HepG2 (cell line): ENCODE results near the gene ZNF491. TPM values are rescaled to one million over a fixed set of nuclear protein-coding genes. Genes with fewer than 3 reads are reported as not detected.
A peak's percentile ranks its signal among the peaks of the same experiment; 100 is the strongest.

Source experiments
- BHLHE40 ChIP-seq: IDR thresholded peaks from 2 replicates; pipeline ENCODE4 v1.6.1; 2011; ENCODE audit warnings: low read length, improper control_type of control experiment
- EP300 ChIP-seq, 3 experiments: sonication (generic) in 1 of 3; formaldehyde crosslinking in 1 of 3; IDR thresholded peaks; 2 replicates each; pipeline versions ENCODE4 v1.5.1 to v1.6.1; 2011 to 2020; ENCODE audit warnings: low read depth in 2 of 3, low read length in 2 of 3, borderline replicate concordance in 1 of 3, improper control_type of control experiment in 1 of 3, mild to moderate bottlenecking in 1 of 3, missing genetic modification reagents in 1 of 3, moderate library complexity in 1 of 3
- ETV6 ChIP-seq: sonication (generic); formaldehyde crosslinking; conservative IDR thresholded peaks from 2 replicates; pipeline ENCODE4 v1.4.0; 2020; ENCODE audit warnings: missing genetic modification reagents
- KDM2A ChIP-seq: sonication (generic); formaldehyde crosslinking; IDR thresholded peaks from 2 replicates; pipeline ENCODE4 v1.4.0; 2020; ENCODE audit warnings: low read depth, missing genetic modification reagents, borderline replicate concordance
- KDM5A ChIP-seq: fragments of 200-600 bp; sonication (generic); IDR thresholded peaks from 2 replicates; pipeline ENCODE4 v1.7.0; 2018; ENCODE audit warnings: antibody characterized with exemption, mild to moderate bottlenecking, low read length, borderline replicate concordance
- KMT2A ChIP-seq: sonication (generic); formaldehyde crosslinking; IDR thresholded peaks from 2 replicates; pipeline ENCODE4 v1.4.0; 2020; ENCODE audit warnings: missing genetic modification reagents
- MEIS1 ChIP-seq: sonication (generic); formaldehyde crosslinking; IDR thresholded peaks from 2 replicates; pipeline ENCODE4 v1.9.0; 2021; ENCODE audit warnings: mild to moderate bottlenecking, missing genetic modification reagents, moderate library complexity, borderline replicate concordance
- MXD4 ChIP-seq: IDR thresholded peaks from 2 replicates; pipeline ENCODE4 v1.6.1; 2016; ENCODE audit warnings: mild to moderate bottlenecking, missing biosample characterization, missing genetic modification reagents
- RBAK ChIP-seq: sonication (generic); formaldehyde crosslinking; IDR thresholded peaks from 2 replicates; pipeline ENCODE4 v1.5.1; 2020; ENCODE audit warnings: mild to moderate bottlenecking, missing genetic modification reagents
- RBM22 ChIP-seq: fragments of 200-400 bp; formaldehyde crosslinking; optimal IDR thresholded peaks from 2 replicates; pipeline ENCODE3; 2017; ENCODE audit warnings: mild to moderate bottlenecking, low read length, moderate library complexity
- SNAPC4 ChIP-seq: sonication (generic); formaldehyde crosslinking; IDR thresholded peaks from 2 replicates; pipeline ENCODE4 v1.4.0; 2020; ENCODE audit warnings: mild to moderate bottlenecking, missing genetic modification reagents
- TRIM24 ChIP-seq: sonication (generic); formaldehyde crosslinking; IDR thresholded peaks from 2 replicates; pipeline ENCODE4 v1.8.0; 2022; ENCODE audit warnings: mild to moderate bottlenecking, missing genetic modification reagents
- ZBTB43 ChIP-seq: sonication (generic); formaldehyde crosslinking; conservative IDR thresholded peaks from 2 replicates; pipeline ENCODE4 v1.4.0; 2020; ENCODE audit warnings: missing genetic modification reagents
- ZBTB49 ChIP-seq: sonication (generic); formaldehyde crosslinking; IDR thresholded peaks from 2 replicates; pipeline ENCODE4 v1.4.0; 2020; ENCODE audit warnings: missing genetic modification reagents, borderline replicate concordance
- ZNF326 ChIP-seq: sonication (generic); formaldehyde crosslinking; IDR thresholded peaks from 2 replicates; pipeline ENCODE4 v1.4.0; 2020; ENCODE audit warnings: missing genetic modification reagents, borderline replicate concordance
- ZNF414 ChIP-seq: sonication (generic); formaldehyde crosslinking; IDR thresholded peaks from 2 replicates; pipeline ENCODE4 v1.5.0; 2020; ENCODE audit warnings: missing genetic modification reagents
- ZNF816 ChIP-seq: sonication (generic); formaldehyde crosslinking; IDR thresholded peaks from 2 replicates; pipeline ENCODE4 v1.8.0; 2022; ENCODE audit warnings: missing genetic modification reagents, mild to moderate bottlenecking, borderline replicate concordance
- polyA plus RNA-seq, 8 experiments: library from polyadenylated mRNA; depleted of rRNA in 3 of 8; stranded (reverse) in 7 of 8; unstranded in 1 of 8; fragments of >200 nt; fragmentation: Illumina TruSeq in 4 of 8; extraction: Trizol in 4 of 8; gene quantifications; 2 replicates each; pipeline versions ENCODE4 v1.2.1 to v1.2.3, GENCODE V29; 2011 to 2016; ENCODE audit warnings: low read depth in 4 of 8, missing spikeins in 1 of 8, mixed read lengths in 1 of 8; ENCODE audit not compliant: insufficient read depth in 1 of 8
- total RNA-seq, 5 experiments: library from RNA; depleted of rRNA; stranded (reverse); fragments of >200 nt; fragmentation: Illumina TruSeq; extraction: Trizol; gene quantifications; 2 replicates each; pipeline ENCODE4 v1.2.3, GENCODE V29; 2016; ENCODE audit warnings: low read depth in 1 of 5

ZNF491 gene
- total and polyA plus RNA-seq, 2 of the 13 experiments (the other 11 are each of a cell fraction or from before 2014, with no cell fraction given): 0.57 to 2.2 TPM

GRCh38 chr19:11766597-11767591 lies 31.4 kb upstream of the ZNF491 start, which contains the start of gene ZNF441 (continued):
- no peak for TF ChIP-seq ZBTB49
- TF ChIP-seq KDM2A: peak; percentile 63; the same call in 1 of the 2 replicates
- TF ChIP-seq MEIS1 (CRISPR knock-in tag): peak; percentile 92
- TF ChIP-seq ZNF414 (CRISPR knock-in tag): no peak
- no peak for TF ChIP-seq TRIM24 (CRISPR knock-in tag)
- peak; percentile 54; the same call in 1 of the 2 replicates for TF ChIP-seq KDM5A
- TF ChIP-seq RBAK: no peak
- peak; percentile 18; the same call in 1 of the 2 replicates for TF ChIP-seq ZNF816 (CRISPR knock-in tag)
- TF ChIP-seq BHLHE40: no peak
- no peak for TF ChIP-seq ETV6
- 0 out of 4 replicates have a peak, but pooled peaks of 1 of the 2 experiments have one; percentile 22 for TF ChIP-seq EP300 (IDR thresholded peaks at IDR 0.05; ENCODE audit: low read depth in 2 of 2, low read length in 2 of 2)
- TF ChIP-seq EP300 (CRISPR knock-in tag; IDR thresholded peaks at IDR 0.05; ENCODE audit: borderline replicate concordance): no peak; the same call in 1 of the 2 replicates
- no peak for TF ChIP-seq ZBTB43
- no peak for TF ChIP-seq SNAPC4 (CRISPR knock-in tag)
- TF ChIP-seq KMT2A (CRISPR knock-in tag): peak; percentile 74
- TF ChIP-seq MXD4 (CRISPR knock-in tag): peak; percentile 71; the same call in 1 of the 2 replicates
- no peak for TF ChIP-seq RBM22
- TF ChIP-seq ZNF326: no peak
